Ovary (tissue), 9 donors: Measurements from ENCODE around the gene GDF10. TPM values are rescaled to one million over a fixed set of nuclear protein-coding genes. Genes with fewer than 3 reads are reported as not detected.

Experiments used
- DNase-seq, 5 donors: peaks; one replicate each; pipeline ENCODE4 v3.0.0-alpha.2; 2019 to 2020
- H3K27ac ChIP-seq, 2 donors: fragments of 200-600 bp; one replicate each; pipeline versions ENCODE4 v1.5.1 to v1.8.0; 2019 to 2022
- H3K27me3 ChIP-seq: fragments of 200-600 bp; one replicate; pipeline ENCODE4 v1.8.0; 2022
- H3K36me3 ChIP-seq: fragments of 200-600 bp; sonication (generic); one replicate; pipeline ENCODE4 v1.5.1; 2019
- H3K4me1 ChIP-seq: one replicate; pipeline ENCODE4 v1.8.1; 2013; ENCODE audit warnings: mild to moderate bottlenecking, moderate library complexity; ENCODE audit not compliant: insufficient read depth
- H3K4me3 ChIP-seq: fragments of 200-600 bp; sonication (generic); one replicate; pipeline ENCODE4 v1.5.1; 2017
- H3K9me3 ChIP-seq, 2 donors: fragments of 200-600 bp in 1 of 2; sonication (generic) in 1 of 2; one replicate each; pipeline versions ENCODE4 v1.5.1 to v1.8.1; 2013 to 2019; ENCODE audit warnings: mild to moderate bottlenecking in 1 of 2, moderate library complexity in 1 of 2
- EP300 ChIP-seq: sonication (generic); formaldehyde crosslinking; IDR thresholded peaks from one replicate; pipeline ENCODE4 v1.6.1; 2017; ENCODE audit warnings: antibody characterized with exemption
- POLR2A ChIP-seq: fragments of 450-650 bp; IDR thresholded peaks from one replicate; pipeline ENCODE4 v1.6.1; 2017; ENCODE audit warnings: antibody characterized with exemption, mild to moderate bottlenecking, moderate library complexity
- WGBS, 3 donors: extraction: QIAGEN DNeasy Blood & Tissue Kit in 1 of 3; methylation state at CpG; one replicate each; pipeline versions ENCODE4 v1.1.5 to v1.1.7; 2013 to 2017; 5-methylcytosine and 5-hydroxymethylcytosine counted together
- intact Hi-C, 4 donors: fragments of 100-400 bp; cut with DNase I; formaldehyde crosslinking; loops; one replicate each; pipeline versions ENCODE4 v1.11.0 to v1.15.1; 2022 to 2023
- polyA plus RNA-seq, 2 donors: library from polyadenylated mRNA; stranded (reverse); fragments of 200-250 nt in 1 of 2; fragments of 350-450 nt in 1 of 2; fragmentation: Illumina TruSeq in 1 of 2; extraction: RNeasy Lipid Tissue Mini Kit (QIAGEN cat#74804) in 1 of 2; gene quantifications; one replicate each; pipeline ENCODE4 v1.2.3, GENCODE V29; 2013 to 2014
- total RNA-seq, 7 donors: library from RNA; depleted of rRNA in 2 of 7; stranded (reverse); fragments of >200 nt in 2 of 7; fragmentation: NEBNext Ultra II Directional in 3 of 7; extraction: Animal tissue kit (Norgen Biotek cat#: 25700) in 3 of 7; gene quantifications; one replicate each; pipeline versions ENCODE4 v1.1.0 to v1.2.4, GENCODE V29; 2016 to 2023
- TF ChIP-seq, protein P1 (sequence below), 3 donors: fragments of 450-650 bp in 2 of 3; fragments of 200-600 bp in 1 of 3; IDR thresholded peaks; one replicate each; pipeline versions ENCODE4 v1.5.1 to v1.8.0; 2016 to 2022; ENCODE audit warnings: antibody characterized with exemption in 3 of 3, mild to moderate bottlenecking in 1 of 3
- donor health status: DM: no; HTN: no; CAD: no; lungs with moderate emphysema.
- donor health status: DM: no; HTN: no; CAD: no.
- donor health status: Bipolar disorder and iron deficiency.
- donor health status: DM: yes; HTN: yes; CAD: no.
- donor health status: DM: no; HTN: no; CAD: no.
- donor health status: DM: yes; HTN: yes; CAD: no.

GDF10 gene
- total and polyA plus RNA-seq, 9 donors = 0.12 to 1.2 (median 0.53) TPM; not detected in 3

DNA sequence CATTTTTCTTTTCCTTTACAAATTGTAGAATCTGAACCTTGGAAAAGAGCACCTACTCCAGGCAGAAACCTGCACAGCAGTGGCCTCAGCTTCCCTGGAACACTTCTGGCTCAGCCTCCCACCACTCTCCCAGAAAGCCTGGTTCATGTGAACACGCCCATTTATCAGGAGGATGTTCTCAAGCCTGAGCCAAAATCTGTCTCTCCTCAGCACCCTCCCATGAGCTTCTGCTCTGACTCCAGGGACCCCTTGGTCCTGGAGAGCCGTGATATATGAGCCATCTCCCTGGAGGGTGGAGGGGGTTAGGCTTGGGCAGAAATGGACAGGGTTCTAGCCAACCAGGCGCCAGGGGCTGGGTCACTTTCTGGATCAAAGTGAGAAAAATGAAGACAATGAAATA is 32.4 kb downstream of the GDF10 start:
- no peak overlapping the region for H3K27ac ChIP-seq
- intact Hi-C loops = no loop called here
- 54 to 64% (median 54%) methylated on average over 3 of the region's 3 CpGs for WGBS, 3 donors

DNA sequence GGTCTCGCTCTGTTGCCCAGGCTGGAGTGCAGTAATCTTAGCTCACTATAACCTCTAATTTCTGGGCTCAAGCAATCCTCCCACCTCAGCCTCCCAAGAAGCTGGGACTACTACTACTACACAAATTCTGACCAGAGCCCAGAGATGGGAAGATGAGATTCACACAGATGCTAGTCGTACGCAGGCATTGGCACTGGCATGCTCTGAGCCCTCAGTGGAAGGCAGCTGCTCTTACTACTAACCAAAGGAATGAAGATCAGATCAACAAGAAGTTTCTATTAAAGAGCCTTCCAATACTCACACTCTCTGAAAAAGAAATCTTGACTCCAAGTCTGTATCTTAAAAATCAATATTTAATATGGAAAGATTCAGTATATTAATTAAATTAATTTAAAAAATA is 32.9 kb downstream of the GDF10 start:
- intact Hi-C loops = no loop called here
- WGBS, 3 donors = 66 to 83% (median 74%) methylated on average over 3 of the region's 3 CpGs
- no peak for TF ChIP-seq EP300
- TF ChIP-seq POLR2A = no peak
- TF ChIP-seq, protein P1, sequence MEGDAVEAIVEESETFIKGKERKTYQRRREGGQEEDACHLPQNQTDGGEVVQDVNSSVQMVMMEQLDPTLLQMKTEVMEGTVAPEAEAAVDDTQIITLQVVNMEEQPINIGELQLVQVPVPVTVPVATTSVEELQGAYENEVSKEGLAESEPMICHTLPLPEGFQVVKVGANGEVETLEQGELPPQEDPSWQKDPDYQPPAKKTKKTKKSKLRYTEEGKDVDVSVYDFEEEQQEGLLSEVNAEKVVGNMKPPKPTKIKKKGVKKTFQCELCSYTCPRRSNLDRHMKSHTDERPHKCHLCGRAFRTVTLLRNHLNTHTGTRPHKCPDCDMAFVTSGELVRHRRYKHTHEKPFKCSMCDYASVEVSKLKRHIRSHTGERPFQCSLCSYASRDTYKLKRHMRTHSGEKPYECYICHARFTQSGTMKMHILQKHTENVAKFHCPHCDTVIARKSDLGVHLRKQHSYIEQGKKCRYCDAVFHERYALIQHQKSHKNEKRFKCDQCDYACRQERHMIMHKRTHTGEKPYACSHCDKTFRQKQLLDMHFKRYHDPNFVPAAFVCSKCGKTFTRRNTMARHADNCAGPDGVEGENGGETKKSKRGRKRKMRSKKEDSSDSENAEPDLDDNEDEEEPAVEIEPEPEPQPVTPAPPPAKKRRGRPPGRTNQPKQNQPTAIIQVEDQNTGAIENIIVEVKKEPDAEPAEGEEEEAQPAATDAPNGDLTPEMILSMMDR (IDR thresholded peaks at IDR 0.05) = no peak

More for the DNA sequence above, 32.4 kb downstream of the GDF10 start:
- no peak overlapping the region for H3K4me3 ChIP-seq
- no peaks in the 10 kb centered on the region for H3K9me3 ChIP-seq
- no peaks in the 10 kb centered on the region for H3K27me3 ChIP-seq
- TF ChIP-seq, protein P1 (IDR thresholded peaks at IDR 0.05) = no peak
- TF ChIP-seq POLR2A = no peak
- TF ChIP-seq EP300 = no peak
- no peak for DNase-seq
- no peaks in the 10 kb centered on the region for H3K4me1 ChIP-seq
- H3K36me3 ChIP-seq = no peaks in the 10 kb centered on the region

DNA sequence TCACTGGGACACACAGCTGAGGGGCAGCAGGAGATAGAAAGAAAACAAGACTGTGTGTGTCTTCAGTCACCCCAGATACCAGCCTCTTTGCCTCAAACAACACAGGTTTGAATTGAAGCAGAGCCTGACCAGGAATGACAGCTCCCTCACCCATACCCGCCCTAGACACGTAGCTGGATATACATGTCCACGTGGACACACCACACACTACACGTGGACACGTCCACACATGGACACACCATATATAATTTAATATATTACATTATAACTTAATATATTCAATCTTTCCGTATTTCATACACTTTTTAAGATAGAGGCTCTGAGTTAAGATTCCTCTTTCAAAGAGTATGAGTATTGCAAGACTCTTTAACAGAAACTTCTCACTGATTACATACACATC is 33.5 kb downstream of the GDF10 start:
- no peak for DNase-seq
- 81 to 88% (median 87%) methylated on average over 6 of the region's 6 CpGs for WGBS, 3 donors
- Histone ChIP-seq H3K9me3 (no peaks in the 10 kb centered on the region), H3K36me3 (no peaks in the 10 kb centered on the region), H3K4me3 (no peak overlapping the region), H3K27me3 (no peaks in the 10 kb centered on the region), H3K4me1 (no peaks in the 10 kb centered on the region), H3K27ac (no peak overlapping the region)
- TF ChIP-seq, protein P1 (IDR thresholded peaks at IDR 0.05) = no peak
- TF ChIP-seq EP300 (no peak), POLR2A (no peak)
- intact Hi-C loops = no loop called here

More for the DNA sequence above, 32.9 kb downstream of the GDF10 start:
- DNase-seq = no peak
- H3K27me3 ChIP-seq = no peaks in the 10 kb centered on the region
- H3K4me1 ChIP-seq = no peaks in the 10 kb centered on the region
- H3K9me3 ChIP-seq = no peaks in the 10 kb centered on the region
- H3K27ac ChIP-seq = no peak overlapping the region
- H3K36me3 ChIP-seq = no peaks in the 10 kb centered on the region
- H3K4me3 ChIP-seq = no peak overlapping the region

DNA sequence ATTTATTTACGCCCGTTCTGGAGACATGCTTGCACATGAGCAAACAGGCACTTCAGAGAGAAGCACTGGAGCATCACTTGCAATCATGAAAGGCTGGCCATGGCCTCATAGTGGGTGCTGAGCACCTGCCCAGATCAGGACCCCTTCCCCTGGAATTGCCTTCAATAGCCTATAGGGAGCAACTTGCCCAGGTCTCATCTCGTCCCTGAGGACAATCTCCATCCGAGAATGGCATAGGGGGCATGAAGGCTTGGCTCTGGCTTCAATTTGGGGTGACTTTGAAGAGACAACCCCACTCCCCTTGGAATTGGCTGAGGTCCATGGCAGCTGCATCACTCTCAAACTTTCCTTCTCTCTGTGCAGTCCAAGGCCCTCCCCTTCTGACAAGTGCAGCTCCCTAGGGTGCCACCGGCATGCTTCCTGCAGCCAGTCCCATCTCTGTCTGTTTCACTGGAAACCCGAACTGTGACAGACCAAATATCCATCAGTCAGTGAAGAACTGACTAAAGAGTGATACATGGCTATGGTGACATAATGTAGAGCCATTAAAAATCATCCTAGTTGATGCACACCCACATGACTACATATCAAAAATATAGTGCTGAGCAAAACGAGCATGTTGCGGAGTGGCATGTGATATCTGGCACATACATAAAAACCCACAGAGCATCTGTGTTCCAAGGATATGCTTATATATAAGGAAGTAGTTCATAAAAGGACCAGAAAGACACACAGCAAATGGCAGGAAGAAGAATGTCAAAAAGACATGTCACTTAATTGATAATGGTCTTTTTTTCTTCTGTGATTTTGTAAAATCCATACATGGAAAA is 34.7 kb downstream of the GDF10 start:
- DNase-seq = no peak
- Histone ChIP-seq H3K9me3 (no peaks in the 10 kb centered on the region), H3K4me3 (no peak overlapping the region), H3K27ac (no peak overlapping the region), H3K27me3 (no peaks in the 10 kb centered on the region), H3K4me1 (no peaks in the 10 kb centered on the region), H3K36me3 (no peaks in the 10 kb centered on the region)
- intact Hi-C loops = no loop called here
- no peak for TF ChIP-seq POLR2A
- no peak for TF ChIP-seq EP300
- TF ChIP-seq, protein P1 (IDR thresholded peaks at IDR 0.05) = no peak
- WGBS, 3 donors = 75 to 79% (median 77%) methylated on average over 8 of the region's 8 CpGs
